ENCODE results near the gene ACOXL. TPM values are rescaled to one million over a fixed set of nuclear protein-coding genes. Genes with fewer than 3 reads are reported as not detected.

The ACOXL gene
- total RNA-seq, 1 donor from 2014 or later: 0.58 TPM

- no peak for DNase-seq (ENCODE audit: low read depth)
- Histone ChIP-seq H3K27me3 (ENCODE audit: control insufficient read depth, insufficient read depth, low read length) (peaks cover 23% of the 10 kb centered on the region), H3K4me3 (ENCODE audit: low read depth, low read length) (no peak overlapping the region), H3K36me3 (ENCODE audit: control insufficient read depth, insufficient read depth, low read length) (no peaks in the 10 kb centered on the region)
- TF ChIP-seq, protein P1, sequence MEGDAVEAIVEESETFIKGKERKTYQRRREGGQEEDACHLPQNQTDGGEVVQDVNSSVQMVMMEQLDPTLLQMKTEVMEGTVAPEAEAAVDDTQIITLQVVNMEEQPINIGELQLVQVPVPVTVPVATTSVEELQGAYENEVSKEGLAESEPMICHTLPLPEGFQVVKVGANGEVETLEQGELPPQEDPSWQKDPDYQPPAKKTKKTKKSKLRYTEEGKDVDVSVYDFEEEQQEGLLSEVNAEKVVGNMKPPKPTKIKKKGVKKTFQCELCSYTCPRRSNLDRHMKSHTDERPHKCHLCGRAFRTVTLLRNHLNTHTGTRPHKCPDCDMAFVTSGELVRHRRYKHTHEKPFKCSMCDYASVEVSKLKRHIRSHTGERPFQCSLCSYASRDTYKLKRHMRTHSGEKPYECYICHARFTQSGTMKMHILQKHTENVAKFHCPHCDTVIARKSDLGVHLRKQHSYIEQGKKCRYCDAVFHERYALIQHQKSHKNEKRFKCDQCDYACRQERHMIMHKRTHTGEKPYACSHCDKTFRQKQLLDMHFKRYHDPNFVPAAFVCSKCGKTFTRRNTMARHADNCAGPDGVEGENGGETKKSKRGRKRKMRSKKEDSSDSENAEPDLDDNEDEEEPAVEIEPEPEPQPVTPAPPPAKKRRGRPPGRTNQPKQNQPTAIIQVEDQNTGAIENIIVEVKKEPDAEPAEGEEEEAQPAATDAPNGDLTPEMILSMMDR (IDR thresholded peaks at IDR 0.05; ENCODE audit: insufficient read depth, low read length, poor library complexity, severe bottlenecking): no peak
Measured at GRCh38 chr2:110794951-110795350, 62.6 kb downstream of the ACOXL start.

DNA sequence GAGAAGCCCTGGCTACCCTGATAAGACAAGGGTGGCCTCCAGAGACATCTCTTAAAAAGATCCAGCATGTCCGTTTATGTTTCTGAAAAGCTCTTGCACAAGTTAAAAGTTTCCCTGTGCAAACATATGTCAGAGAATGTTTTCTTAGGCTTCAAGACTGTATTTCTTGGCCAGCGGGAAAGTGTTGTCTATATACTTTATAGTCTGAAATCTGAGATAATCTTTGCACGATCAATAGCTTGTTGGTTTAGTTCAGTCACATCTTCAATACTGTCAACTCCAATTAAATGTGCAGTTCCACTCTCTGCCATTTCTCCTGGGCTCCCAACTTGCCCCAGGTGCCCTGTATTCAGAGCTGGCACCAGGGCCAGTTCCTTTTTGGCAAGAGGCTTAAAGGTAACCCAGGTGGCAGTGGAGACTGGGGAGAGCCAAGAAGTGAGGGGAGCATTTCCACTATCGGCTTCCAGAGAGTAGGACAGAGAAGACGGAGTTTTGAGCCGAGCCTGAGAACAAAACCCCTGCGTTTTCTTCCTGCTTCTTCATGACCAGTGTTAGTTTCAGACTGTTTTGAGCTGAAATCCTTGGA is 64.4 kb downstream of the ACOXL start:
- no peak overlapping the region for H3K4me3 ChIP-seq (ENCODE audit: low read depth, low read length)
- H3K36me3 ChIP-seq (ENCODE audit: control insufficient read depth, insufficient read depth, low read length): no peaks in the 10 kb centered on the region
- H3K27me3 ChIP-seq (ENCODE audit: control insufficient read depth, insufficient read depth, low read length): peaks cover 22% of the 10 kb centered on the region
- TF ChIP-seq, protein P1 (IDR thresholded peaks at IDR 0.05; ENCODE audit: insufficient read depth, low read length, poor library complexity, severe bottlenecking): no peak
- DNase-seq (ENCODE audit: low read depth): no peak

GRCh38 chr2:110799376-110799775 is 67.0 kb downstream of the ACOXL start:
- Histone ChIP-seq H3K36me3 (ENCODE audit: control insufficient read depth, insufficient read depth, low read length) (no peaks in the 10 kb centered on the region), H3K27me3 (ENCODE audit: control insufficient read depth, insufficient read depth, low read length) (peaks cover 12% of the 10 kb centered on the region), H3K4me3 (ENCODE audit: low read depth, low read length) (no peak overlapping the region)
- TF ChIP-seq, protein P1 (IDR thresholded peaks at IDR 0.05; ENCODE audit: insufficient read depth, low read length, poor library complexity, severe bottlenecking): no peak
- no peak for DNase-seq (ENCODE audit: low read depth)

- DNase-seq (ENCODE audit: low read depth): no peak
- TF ChIP-seq, protein P1 (IDR thresholded peaks at IDR 0.05; ENCODE audit: insufficient read depth, low read length, poor library complexity, severe bottlenecking): no peak
- Histone ChIP-seq H3K36me3 (ENCODE audit: control insufficient read depth, insufficient read depth, low read length) (no peaks in the 10 kb centered on the region), H3K27me3 (ENCODE audit: control insufficient read depth, insufficient read depth, low read length) (peaks cover 6% of the 10 kb centered on the region), H3K4me3 (ENCODE audit: low read depth, low read length) (no peak overlapping the region)
Measured at GRCh38 chr2:110800611-110801402, 68.4 kb downstream of the ACOXL start.

DNA sequence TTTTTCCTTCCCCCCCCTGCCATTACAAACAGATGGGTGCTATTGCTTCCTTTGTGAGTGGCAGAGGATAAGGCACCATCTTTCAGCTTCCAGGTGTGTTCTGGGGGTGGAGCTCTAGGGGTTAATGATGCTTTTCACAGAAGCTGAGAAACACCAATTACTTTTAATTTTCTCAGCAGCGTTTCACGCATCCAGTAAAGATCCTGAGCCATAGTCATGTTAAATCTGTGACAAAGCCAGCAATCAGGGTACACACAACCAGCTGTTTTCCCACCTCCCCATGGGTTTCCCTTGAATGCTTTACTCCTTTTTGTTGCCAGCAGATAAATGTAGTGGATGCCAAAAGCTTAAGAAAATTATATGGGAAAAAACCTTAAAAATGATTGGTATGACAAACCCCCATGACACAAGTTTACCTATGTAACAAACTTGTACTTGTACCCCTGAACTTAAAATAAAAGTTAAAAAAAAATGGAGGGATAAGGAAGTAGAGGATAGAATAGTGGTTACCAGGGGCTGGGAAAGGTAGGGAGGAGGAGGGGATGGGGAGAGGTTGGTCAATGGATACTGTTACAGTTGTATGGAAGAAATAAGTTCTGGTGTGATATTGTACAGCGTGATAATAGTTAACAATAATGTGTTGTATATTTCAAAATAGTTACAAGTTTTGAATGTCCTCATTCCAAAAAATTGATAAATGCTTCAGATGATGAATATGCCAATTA is 70.0 kb downstream of the ACOXL start:
- TF ChIP-seq, protein P1 (IDR thresholded peaks at IDR 0.05; ENCODE audit: insufficient read depth, low read length, poor library complexity, severe bottlenecking): no peak

More for the DNA sequence above, 70.0 kb downstream of the ACOXL start:
- no peaks in the 10 kb centered on the region for H3K36me3 ChIP-seq (ENCODE audit: control insufficient read depth, insufficient read depth, low read length)
- no peak for DNase-seq (ENCODE audit: low read depth)
- peaks cover 11% of the 10 kb centered on the region for H3K27me3 ChIP-seq (ENCODE audit: control insufficient read depth, insufficient read depth, low read length)
- H3K4me3 ChIP-seq (ENCODE audit: low read depth, low read length): no peak overlapping the region

Measured in kidney epithelial cell (primary cell).